ENCODE data around the gene RIT2.

DNA sequence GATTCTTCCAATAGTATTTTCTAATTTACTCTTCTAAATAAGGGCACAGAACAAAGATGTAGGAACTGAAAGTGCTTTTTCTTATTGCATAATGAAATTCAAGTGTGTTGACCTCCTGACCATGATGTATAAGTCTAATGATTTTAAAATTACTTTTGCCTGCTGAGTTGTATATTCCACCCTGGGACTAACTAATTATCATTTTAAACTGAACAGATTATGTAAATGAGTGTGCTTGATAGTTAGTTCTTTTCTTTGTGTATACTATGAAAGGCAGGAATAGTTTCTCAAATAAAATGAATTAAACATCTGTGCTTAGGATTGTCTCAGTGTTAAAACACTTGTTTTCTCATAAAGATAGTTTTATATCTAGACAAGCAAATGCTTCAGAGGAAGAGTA, 284.5 kb downstream of the RIT2 start:
- TF ChIP-seq ZNF8 (CRISPR knock-in tag; IDR thresholded peaks at IDR 0.05), result no peak
- no peak for TF ChIP-seq RARB (CRISPR knock-in tag; IDR thresholded peaks at IDR 0.05)
- TF ChIP-seq, protein P1, sequence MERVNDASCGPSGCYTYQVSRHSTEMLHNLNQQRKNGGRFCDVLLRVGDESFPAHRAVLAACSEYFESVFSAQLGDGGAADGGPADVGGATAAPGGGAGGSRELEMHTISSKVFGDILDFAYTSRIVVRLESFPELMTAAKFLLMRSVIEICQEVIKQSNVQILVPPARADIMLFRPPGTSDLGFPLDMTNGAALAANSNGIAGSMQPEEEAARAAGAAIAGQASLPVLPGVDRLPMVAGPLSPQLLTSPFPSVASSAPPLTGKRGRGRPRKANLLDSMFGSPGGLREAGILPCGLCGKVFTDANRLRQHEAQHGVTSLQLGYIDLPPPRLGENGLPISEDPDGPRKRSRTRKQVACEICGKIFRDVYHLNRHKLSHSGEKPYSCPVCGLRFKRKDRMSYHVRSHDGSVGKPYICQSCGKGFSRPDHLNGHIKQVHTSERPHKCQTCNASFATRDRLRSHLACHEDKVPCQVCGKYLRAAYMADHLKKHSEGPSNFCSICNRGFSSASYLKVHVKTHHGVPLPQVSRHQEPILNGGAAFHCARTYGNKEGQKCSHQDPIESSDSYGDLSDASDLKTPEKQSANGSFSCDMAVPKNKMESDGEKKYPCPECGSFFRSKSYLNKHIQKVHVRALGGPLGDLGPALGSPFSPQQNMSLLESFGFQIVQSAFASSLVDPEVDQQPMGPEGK (CRISPR knock-in tag; IDR thresholded peaks at IDR 0.05; ENCODE audit: borderline replicate concordance), result no peak
- no peak for TF ChIP-seq ZNF70 (CRISPR knock-in tag; IDR thresholded peaks at IDR 0.05)
- TF ChIP-seq ZNF565 (CRISPR knock-in tag; conservative IDR thresholded peaks at IDR 0.05; ENCODE audit: low read depth), result no peak

All from SK-N-SH treated with all-trans-retinoic acid at 6 μM for 48 hours (cell line).